Mammary epithelial cell (primary cell): ENCODE results near the gene NT5DC4.

ENCODE experiments used
- CTCF ChIP-seq, 2 donors: IDR thresholded peaks in 1 of 2; conservative IDR thresholded peaks in 1 of 2; 2 replicates each; pipeline ENCODE4 v1.5.1; 2011 to 2012; ENCODE audit warnings: inconsistent platforms in 2 of 2, low read length in 2 of 2, mild to moderate bottlenecking in 2 of 2, control low read depth in 1 of 2, low read depth in 1 of 2; ENCODE audit not compliant: insufficient read depth in 1 of 2; ENCODE audit errors: extremely low read depth in 1 of 2
- EZH2 ChIP-seq: IDR thresholded peaks from 2 replicates; pipeline ENCODE4 v1.6.1; 2012; ENCODE audit warnings: low read length, inconsistent platforms, borderline replicate concordance

- TF ChIP-seq CTCF (conservative IDR thresholded peaks at IDR 0.05 in 1 of 2, IDR thresholded peaks at IDR 0.05 in 1 of 2; ENCODE audit: extremely low read depth in 1 of 2, insufficient read depth in 1 of 2, low read depth in 1 of 2, low read length in 2 of 2), result no peak
- no peak for TF ChIP-seq EZH2
Observed at GRCh38 chr2:112751451-112752197, 30.8 kb downstream of the NT5DC4 start.
